HEK293 (cell line): ENCODE measurements around the gene STK24.

Source experiments
- CTCF ChIP-seq: fragments of 450-650 bp; formaldehyde crosslinking; IDR thresholded peaks from 2 replicates; pipeline ENCODE4 v1.5.1; 2016; ENCODE audit warnings: missing biosample characterization, missing genetic modification characterization
- KLF8 ChIP-seq: fragments of 450-650 bp; formaldehyde crosslinking; IDR thresholded peaks from 2 replicates; pipeline ENCODE4 v1.5.1; 2016; ENCODE audit warnings: missing biosample characterization, missing genetic modification characterization
- SP3 ChIP-seq: fragments of 450-650 bp; formaldehyde crosslinking; IDR thresholded peaks from 2 replicates; pipeline ENCODE4 v1.5.1; 2016; ENCODE audit warnings: missing biosample characterization, missing genetic modification characterization
- ZBTB49 ChIP-seq: fragments of 450-650 bp; formaldehyde crosslinking; IDR thresholded peaks from 2 replicates; pipeline ENCODE4 v1.5.1; 2016; ENCODE audit warnings: missing biosample characterization, missing genetic modification characterization, low read depth
- ZNF488 ChIP-seq: fragments of 450-650 bp; formaldehyde crosslinking; IDR thresholded peaks from 2 replicates; pipeline ENCODE4 v1.5.1; 2016; ENCODE audit warnings: missing biosample characterization, missing genetic modification characterization
- ZNF629 ChIP-seq: fragments of 450-650 bp; formaldehyde crosslinking; IDR thresholded peaks from 2 replicates; pipeline ENCODE4 v1.5.1; 2017; ENCODE audit warnings: missing biosample characterization, missing genetic modification characterization
- ZNF692 ChIP-seq: fragments of 450-650 bp; formaldehyde crosslinking; IDR thresholded peaks from 2 replicates; pipeline ENCODE4 v1.5.1; 2016; ENCODE audit warnings: missing biosample characterization, missing genetic modification characterization
- ZNF777 ChIP-seq: fragments of 450-650 bp; formaldehyde crosslinking; IDR thresholded peaks from 2 replicates; pipeline ENCODE4 v1.5.1; 2017; ENCODE audit warnings: missing biosample characterization, missing genetic modification characterization, borderline replicate concordance

GRCh38 chr13:98423417-98423816 lies 153.5 kb downstream of the STK24 start:
- TF ChIP-seq ZBTB49, result no peak
- TF ChIP-seq KLF8 (tag by site-specific recombination), result no peak
- no peak for TF ChIP-seq CTCF (tag by site-specific recombination)
- TF ChIP-seq ZNF629 (tag by site-specific recombination), result no peak
- TF ChIP-seq ZNF692 (tag by site-specific recombination), result no peak
- no peak for TF ChIP-seq ZNF488 (tag by site-specific recombination)
- no peak for TF ChIP-seq SP3
- TF ChIP-seq ZNF777 (tag by site-specific recombination), result no peak
